GM21447 (cell line): ENCODE results near the gene PEF1.

Experiments used
- ATAC-seq: cut with Tn5 transposase; IDR thresholded peaks from one replicate; pipeline ENCODE4 v1.9.1; 2021; ENCODE audit not compliant: unreplicated experiment

PEF1 gene

DNA sequence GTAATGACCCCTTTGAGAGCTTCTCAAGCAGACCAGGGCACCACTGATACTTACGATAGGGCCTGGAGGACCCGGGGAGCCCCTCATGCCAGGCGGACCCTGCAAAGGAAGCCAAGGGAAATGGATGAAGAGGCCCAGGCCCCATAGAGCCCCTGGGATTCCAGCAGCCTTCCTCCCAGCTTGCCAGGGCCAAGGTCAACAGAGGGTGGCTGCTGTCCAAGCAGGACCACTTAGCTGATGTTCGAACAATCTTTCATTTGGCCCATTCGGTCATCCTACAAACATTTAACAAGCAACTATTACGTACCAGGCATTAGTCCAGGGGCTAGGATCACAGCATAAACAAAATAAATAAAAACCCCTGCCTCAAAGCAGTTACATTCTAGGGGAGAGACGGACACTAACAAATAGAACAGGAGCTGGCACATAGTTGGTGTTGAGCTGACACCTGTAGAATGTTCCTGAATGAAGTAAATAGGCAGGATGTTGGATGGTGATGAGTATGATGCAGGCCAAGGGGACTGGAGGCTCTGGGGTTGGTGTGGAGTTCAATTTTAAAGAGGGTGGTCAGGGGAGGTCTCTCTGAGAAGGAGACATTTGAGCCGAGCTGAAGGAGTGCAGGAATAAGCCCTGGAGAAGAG, 27.0 kb upstream of the PEF1 start:
- no peak for ATAC-seq

DNA sequence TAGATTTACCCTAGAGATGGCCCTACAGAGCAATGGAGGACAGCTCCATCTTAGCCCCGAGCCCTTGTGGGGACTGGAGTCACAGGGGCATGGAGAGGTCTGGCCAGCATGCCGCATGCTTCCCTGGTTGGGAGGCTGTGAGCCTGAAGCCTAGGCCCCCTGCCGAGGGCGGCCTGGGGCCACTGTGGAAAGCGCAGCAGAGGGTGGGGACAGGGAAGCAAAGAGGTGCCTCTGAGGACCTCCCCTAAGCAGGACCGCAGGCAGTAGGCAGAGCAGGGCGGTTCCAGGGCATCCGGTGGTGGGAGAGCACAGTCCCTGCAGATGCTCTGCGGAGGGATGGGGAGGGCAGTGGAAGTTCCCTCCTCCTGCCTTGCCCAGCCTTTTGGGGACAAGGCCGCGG, 26.5 kb upstream of the PEF1 start:
- ATAC-seq: no peak

DNA sequence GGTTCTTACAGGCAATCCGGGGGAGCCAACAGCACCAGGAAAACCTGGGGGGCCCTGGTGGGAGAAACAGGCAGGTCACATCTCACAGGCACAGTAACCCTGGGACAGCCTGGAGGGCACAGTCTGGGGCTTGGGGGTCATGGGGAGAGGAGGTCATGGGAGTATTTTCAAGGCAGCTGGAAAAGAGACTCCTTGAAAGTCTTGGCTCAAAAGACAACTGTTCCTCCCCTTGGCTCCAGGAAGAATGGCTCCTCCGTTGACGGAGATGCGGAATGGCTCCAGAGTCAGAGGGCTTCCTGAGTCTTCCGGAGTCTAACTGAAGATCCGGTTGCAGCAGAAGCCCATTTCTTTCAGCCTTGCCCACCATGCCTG, 25.9 kb upstream of the PEF1 start:
- ATAC-seq: no peak

DNA sequence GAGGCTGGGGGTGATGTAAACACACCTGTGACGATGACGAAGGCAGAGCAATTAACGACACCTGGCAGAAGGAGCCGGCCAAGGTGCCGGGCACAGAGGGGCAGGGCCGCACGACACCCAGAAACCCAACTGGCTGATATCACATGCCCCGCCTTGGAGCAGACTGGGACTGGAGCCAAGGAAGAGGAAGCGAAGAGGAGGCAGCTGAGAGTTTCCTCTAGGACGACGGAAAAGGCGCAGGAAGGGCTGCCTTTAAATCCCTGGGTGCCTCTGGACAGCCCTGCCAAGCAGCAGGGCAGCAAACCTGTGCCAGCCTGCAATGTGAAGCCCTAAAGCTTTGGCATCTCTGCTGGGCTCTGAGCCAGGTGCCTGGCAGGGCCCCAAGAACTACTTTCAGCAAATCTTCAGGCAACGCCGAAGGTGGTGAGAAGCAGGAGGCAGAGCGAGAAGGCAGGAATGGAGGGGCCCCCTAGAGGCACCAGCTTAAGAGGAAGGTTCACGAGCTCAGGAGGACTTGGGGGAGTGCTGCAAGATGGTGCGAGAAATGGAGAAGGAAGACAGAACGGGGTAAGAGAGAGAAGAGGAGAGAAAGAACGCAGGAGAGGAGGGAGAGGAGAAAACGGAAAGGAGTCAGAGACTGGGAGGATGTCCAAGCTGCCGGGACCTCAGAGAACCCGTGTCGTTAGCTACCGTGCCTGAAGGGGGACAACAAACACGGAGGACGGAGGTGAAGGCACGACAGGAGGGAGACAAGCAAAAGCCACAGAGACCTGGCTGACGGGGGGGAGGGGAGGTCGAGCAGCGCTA, 25.3 kb upstream of the PEF1 start:
- ATAC-seq: no peak

DNA sequence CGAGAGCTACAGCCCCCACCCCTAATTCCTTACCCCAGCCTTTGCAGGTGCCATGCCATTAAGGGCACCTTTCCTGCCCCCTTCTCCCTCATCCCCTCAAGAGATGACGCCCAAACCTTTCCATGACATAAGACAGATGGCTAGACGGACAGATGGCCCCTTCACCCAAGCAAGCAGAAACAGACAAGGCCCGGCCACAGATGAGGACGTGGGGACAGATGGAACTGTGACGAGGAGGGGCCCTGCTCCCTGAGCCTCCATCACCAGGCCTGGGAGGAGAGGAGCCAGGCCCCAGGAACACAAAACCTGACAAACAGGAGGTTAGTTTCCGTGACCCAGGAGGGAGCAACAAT, 24.7 kb upstream of the PEF1 start:
- no peak for ATAC-seq

DNA sequence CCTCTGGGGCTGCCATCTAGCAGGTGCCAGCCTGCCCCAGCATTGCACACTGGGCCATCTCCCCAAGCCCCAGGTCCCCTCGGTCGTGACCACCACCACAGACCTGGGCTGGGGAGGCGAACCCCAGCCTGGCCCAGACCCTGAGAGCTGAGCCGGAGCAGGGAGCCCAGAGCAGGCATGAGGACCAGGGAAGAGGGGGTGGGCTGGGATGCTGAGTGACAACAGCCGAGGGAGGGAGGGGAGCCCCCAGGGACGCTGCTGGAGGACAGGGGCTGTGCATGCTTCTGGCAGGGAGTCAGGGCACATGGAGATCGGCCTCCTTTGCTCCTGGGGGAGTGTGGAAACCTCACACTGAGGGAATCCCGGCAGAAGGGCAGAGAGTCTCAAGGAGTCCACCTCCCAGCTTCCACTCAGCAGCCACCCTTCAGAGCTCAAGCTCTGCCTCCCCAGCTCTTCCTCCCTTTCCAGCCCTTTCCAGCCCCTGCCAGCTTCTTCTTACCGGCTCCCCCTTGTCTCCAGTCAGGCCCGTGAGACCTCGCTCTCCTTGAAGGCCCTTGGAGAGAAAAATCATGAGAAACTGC, 23.7 kb upstream of the PEF1 start:
- ATAC-seq: no peak

DNA sequence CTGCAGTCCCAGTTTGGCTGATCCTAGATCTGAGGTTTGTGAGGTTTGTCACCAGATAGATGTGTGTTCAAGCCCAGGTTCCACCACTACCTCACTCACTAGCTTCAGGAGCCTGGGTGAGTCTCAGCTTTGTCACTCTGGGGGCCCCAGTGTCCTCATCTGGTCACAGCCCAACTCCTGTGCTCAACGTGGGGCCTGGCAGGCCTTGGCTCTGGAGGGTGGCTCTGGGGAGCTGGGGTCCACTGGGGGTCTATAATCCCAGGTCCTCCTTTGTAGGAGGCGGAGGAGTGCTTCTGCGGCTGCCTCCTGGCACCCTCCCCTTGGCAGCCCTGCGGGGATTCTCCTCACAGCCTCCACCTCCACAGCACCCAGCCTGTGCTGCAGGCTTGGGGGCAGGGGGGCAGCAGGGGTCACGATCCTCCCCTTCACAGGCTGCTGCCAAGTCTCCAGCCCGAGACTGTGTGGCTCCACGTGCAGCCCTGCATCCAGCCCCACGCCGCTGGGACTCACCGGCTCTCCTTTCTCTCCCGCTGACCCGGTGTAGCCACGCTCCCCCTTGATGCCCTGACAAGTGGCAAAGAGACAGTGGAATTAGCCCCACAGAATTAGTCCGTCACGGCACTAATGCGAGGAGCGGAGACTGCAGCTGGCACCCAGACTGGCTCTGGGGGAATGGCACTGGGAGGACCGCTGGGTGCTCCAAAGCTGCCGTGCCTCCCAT, 22.5 kb upstream of the PEF1 start:
- no peak for ATAC-seq

DNA sequence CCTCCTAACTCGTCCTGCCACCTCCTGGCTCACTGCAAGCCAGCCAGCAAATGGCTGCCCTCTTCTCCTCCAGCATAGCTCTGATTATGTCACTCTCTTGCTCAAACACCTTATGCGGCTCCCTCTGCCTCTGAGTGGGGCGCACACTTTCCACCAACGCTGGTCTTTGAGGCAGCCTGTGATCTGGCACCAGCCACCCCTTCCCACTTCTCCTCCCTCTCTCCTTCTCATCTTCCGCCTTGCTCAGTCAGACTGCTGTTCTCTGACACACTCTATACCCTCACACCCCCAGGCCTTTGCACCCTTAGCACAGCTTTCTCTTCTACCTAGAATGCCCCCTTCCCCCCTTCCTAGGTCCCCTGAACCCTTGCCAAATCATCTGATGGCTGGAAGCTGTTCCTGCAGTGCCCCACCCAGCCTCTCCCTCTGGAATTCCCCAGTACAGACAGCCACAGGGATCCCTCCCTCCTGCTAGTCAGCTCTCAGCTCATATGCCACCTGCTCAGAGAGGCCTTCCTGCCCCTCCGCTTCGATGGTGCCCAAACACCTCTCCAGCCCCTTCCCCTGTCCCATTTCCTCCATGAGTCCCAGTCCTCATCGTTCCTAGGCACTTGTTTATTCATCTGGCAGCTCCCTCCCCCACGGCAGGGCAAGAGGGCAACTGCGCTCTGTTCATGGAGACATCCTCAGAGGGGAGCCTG, 21.7 kb upstream of the PEF1 start:
- ATAC-seq: no peak

DNA sequence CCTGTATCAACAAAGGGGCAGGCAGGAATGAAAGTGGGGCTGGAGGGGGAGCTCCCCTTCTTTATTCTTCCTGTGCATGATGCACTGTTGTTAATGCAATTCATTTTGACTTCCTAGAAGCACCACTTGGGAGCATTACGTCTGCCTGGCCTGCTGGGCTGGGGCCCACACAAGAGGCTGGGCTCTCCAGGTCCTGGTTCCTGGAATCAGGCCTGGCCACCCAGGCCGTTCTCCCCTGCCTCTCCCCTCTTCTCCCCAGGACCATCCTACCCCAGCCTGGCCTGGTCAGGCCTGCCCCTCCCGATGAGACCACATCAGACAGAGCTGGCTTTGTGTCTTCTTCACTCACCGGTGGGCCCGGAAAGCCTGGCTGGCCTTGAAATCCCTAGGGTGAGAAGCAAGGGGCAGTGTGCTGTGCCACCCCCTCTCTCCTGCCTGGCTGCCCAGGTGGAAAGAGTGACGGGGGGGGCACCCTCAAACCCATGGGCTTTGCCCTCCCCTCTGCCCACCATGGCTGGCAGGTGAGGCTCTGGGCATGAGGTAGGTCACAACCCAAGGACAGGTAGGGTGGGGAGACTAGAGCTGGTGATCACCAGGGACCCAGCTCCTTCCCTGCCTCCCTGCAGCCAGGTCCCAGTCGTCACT, 20.7 kb upstream of the PEF1 start:
- ATAC-seq: no peak

DNA sequence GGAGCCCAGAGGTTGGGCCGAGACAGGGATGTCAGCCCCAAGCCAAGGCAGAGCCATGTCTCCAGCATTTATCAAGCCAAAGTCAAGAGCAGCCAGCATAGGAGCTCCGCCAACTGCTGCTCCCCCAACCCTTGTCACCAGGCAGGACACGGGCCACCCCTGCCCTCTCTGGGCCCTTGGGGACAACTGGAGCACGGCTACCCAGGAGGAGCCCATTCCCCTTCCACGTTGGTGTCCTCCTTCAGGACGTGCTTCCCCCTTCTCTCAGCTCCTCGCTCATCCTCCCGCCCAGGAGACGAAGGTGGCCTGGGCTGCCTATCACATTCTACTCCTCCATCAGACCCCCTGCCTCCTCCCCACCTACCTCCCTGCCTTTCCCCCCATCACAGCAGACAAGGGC, 19.9 kb upstream of the PEF1 start:
- ATAC-seq: no peak

DNA sequence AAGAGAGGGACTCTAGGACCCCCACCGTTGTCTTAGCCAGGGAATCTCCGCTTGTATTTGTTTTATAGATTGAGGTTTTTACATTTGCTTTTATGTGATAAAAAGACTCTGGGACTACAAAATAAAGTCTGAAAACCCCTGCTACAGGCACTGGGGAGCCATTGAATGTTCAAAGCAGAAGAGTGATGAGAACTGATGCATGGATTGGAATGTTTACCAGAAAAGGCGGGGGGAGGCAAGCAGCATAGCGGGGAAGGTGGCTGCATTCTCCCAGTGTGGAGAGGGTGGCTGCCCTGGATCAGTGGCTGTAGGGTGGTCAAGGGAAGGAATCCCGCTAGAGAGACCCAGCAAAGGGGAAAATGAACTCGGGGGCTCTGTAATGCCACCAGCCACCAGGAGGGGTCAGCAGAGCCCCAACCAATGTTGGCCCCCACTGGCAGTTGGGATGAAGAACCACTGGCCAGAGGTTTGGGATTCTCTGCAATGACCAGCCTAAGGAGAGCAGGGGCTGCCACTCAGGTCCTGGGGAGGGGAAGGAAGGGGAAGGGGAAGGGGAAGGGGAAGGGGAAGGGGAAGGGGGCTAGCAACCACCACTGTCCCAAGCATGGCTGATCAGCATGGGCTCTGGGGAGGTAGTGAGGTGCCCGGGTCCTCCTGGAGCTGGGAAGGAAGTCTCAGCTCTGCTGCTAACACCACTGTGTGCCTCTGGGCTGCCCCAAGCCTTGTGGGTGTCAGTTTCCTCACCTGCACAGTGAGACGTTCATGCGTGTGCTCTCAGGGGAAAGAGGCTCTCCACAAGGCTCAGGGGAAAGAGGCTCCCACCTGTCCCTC, 19.2 kb upstream of the PEF1 start:
- no peak for ATAC-seq

DNA sequence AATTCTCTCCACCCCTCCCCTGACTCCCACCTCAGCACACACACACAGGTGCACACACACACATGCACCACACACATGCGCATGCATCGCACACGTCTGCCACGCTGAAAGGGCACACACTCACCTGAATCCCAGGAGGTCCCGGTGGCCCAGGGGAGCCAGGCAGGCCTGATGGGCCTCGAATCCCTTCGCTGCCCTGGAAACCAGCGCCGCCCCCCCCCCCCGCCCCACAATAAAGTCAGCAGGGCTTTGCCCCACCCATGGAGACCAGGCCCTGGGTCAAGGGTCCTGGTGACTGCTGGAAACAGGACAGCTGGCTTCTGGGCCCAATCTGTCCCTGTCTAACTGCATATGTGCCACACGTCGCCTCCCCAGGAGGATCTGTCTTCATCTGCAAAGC, 17.8 kb upstream of the PEF1 start:
- no peak for ATAC-seq

DNA sequence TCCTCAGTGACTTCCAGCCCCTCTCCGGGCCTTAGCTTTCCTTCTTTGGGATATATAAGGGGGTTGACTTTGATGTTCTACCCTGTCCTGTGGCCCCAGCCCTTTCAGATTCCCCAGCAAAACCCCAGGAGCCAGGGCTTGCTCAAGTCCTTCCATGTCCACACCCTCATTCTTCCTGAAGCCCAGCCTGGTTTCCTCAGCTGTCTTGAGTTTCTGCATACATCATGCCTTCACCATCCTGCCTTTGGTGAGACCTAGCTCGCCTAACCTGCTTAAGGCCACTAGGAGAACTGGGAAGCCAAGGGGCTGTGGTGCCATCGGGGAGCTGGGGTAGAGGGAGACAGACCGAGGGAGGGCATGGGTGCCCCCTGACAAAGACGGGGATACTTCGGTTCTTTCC, 17.2 kb upstream of the PEF1 start:
- ATAC-seq: no peak

DNA sequence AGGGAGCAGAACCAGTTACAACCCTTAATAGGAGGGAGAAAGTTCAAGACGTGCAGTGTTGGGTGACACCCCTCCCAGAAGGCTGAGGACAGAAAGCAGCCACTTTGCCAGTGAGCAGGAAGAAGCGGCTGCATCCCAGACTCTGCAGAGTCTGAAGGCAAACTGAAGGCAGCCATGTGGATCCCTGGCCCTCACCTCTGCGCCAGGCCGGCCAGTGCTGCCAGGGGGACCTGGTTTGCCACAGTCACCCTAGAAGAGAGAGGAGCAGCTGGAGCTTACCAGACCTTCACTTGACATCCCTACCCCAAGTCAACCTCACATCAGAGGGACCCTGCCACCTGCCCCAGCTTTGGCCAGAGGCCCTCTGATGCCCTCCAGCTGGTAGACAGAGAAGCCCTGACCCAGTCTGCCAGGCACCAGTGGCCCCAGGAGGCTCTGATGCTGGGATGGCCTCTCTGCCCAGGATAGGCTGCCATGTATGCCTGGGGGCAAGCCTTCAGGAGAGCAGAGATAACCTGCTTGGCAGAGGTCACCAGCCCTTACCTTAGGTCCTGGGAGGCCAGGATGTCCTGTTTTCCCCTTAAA, 16.3 kb upstream of the PEF1 start:
- ATAC-seq: no peak

DNA sequence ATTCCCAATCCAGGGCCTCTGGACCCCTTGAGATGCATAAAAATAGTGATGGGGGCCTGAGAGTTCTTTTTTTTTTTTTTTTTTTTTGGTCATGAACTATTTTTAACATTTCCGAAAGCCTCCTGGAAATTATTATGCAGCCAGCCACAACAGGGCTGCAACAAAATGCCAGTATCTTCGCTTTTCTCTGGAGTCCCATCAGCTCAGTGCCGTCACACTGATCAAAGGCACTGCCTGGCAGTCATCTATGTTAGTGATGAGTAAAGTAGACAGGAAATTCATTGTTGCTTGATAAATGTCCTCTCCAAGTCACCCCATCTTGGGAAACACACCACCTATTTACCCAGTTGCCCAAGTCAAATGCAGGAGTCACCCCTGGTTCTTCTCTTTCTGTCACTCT, 15.2 kb upstream of the PEF1 start:
- no peak for ATAC-seq

DNA sequence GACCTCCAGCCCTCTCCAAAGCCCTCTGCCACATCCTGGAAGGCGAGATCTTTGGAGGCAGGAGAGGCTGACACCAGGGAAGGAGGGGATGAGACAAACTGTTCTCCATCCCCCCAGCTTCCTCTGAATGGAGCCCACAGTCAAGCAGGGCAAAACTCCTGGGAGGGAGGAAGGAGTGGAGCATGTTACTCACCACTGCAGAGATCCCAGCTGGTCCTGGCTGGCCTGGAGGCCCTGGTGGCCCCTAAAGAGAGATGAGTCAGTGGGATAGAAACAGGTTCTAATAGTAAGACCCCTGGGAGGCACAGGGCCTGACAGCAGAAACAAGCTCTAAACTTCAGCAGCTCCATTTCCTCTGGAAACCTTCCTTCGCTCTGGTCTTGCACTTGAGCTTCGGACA, 14.0 kb upstream of the PEF1 start:
- no peak for ATAC-seq

DNA sequence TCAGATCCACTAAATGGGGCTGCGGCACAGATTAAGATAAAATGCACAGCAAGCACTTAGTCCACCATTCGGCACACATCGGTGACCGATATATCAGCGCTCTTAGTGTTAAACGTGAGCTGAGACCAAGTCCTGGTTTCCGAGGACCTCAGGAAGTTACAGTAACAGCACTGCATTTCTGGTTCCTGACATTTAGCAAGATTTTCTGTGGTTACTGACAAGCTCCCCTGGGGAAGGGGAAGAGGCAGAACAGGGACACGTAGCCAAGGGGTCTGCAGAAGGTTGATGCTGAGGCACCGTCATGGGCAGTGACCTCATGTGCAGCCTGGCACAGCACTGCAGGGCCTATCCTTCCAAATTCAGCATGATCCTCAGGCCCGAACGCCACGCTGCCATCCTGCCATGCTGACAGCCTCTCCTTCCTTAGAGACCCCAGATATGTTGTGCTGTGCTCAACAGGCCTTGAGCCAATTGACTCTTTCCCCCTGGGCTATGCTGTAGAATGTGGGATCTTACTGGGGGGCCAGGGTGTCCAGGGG, 13.4 kb upstream of the PEF1 start:
- ATAC-seq: no peak

DNA sequence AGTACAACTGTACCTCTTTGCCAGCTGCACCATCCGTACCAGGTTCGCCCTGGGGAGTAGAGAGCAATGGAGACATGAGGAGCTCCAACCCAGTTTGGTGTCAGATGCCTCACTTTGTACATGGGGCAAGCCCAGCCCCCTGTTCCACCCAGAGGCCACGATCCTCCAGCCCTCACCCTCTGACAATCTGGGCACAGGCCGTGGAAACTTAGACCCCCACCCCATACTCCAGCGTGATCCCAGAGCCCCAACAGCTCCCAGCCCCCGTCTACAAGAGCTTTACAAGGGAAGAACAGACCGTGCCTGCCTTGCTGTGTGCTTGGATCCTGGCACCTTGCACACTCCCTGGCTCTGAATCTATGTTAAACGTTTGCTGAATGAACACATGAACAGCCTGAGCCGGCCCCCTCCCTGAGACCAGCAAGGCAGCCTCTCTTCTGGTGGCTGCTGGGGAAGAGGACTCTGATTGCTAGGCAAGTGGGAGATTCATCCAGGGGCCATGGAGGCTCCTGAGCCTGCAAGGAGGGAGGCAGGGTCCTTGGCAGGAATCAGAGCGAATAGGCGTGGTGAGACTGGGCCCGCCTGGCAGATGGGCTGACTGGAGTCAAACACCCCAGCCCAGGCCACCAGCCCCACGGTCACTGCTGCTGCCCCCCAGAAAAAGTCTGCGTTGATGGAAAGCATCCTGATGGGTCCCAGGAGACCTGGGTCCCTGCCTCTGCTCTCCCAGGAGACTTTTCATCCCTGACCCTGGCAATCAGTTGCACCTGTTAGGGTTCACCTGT, 12.5 kb upstream of the PEF1 start:
- ATAC-seq: no peak

DNA sequence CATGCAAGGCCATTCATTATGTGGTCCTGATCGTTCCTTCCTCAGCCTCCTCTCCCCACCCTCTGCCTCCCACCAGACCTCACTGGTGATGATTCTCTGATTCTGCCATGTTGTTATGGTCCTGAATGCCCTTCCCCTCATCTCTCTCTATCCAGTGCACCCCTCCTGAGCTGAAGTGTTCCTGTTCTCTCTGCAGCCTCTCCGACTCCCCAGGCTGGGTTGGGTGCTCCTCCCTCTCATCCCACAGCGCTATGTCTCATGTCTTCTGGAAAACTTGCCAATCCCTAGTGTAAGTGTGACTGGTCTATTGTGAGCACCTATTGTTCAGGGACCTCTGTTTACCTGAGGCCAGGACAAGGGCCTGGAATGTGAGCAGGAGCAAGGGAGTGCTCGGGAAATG, 11.1 kb upstream of the PEF1 start:
- ATAC-seq: no peak
